Activated CD4-positive, alpha-beta memory T cell treated with anti-CD3 and anti-CD28 coated beads, Interleukin-2, amount 10 ng/mL, durations not matched to agents 7 days and 5 days (primary cell): ENCODE results near the gene B3GNT9. TPM values are rescaled to one million over a fixed set of nuclear protein-coding genes. Genes with fewer than 3 reads are reported as not detected.

Experiments
- CTCF ChIA-PET: fragments of 350-600 bp; sonication (Branson Sonifier 250); formaldehyde crosslinking; loops from one replicate; lab custom pipeline; 2021; ENCODE audit warnings: antibody characterized with exemption, inconsistent platforms; lab: Charles Lee
- POLR2A ChIA-PET: fragments of 350-600 bp; sonication (Branson Sonifier 250); formaldehyde crosslinking; loops from one replicate; lab custom pipeline; 2021; ENCODE audit warnings: antibody characterized with exemption; lab: Charles Lee
- DNase-seq: peaks from one replicate; pipeline ENCODE4 v3.0.0-alpha.2; 2020
- H3K27ac Mint-ChIP-seq: one replicate; pipeline ENCODE4 v1.8.0; 2021; ENCODE audit warnings: mild to moderate bottlenecking, mixed read lengths
- H3K27me3 Mint-ChIP-seq: one replicate; pipeline ENCODE4 v1.8.0; 2021; ENCODE audit warnings: mixed read lengths
- H3K36me3 Mint-ChIP-seq: one replicate; pipeline ENCODE4 v1.8.0; 2021; ENCODE audit warnings: low read depth, mixed read lengths
- H3K4me1 Mint-ChIP-seq: one replicate; pipeline ENCODE4 v1.8.0; 2021; ENCODE audit warnings: mixed read lengths
- H3K4me3 Mint-ChIP-seq: one replicate; pipeline ENCODE4 v1.8.0; 2021; ENCODE audit warnings: mild to moderate bottlenecking, mixed read lengths
- H3K9me3 Mint-ChIP-seq: one replicate; pipeline ENCODE4 v1.8.0; 2021; ENCODE audit warnings: mixed read lengths
- total RNA-seq, 2 experiments: library from RNA; stranded (reverse); gene quantifications; one replicate each; pipeline ENCODE4 v1.2.3, GENCODE V29; 2021

Gene B3GNT9
- total RNA-seq, 2 experiments from 2014 or later: 14.6 to 16.2 TPM

DNA sequence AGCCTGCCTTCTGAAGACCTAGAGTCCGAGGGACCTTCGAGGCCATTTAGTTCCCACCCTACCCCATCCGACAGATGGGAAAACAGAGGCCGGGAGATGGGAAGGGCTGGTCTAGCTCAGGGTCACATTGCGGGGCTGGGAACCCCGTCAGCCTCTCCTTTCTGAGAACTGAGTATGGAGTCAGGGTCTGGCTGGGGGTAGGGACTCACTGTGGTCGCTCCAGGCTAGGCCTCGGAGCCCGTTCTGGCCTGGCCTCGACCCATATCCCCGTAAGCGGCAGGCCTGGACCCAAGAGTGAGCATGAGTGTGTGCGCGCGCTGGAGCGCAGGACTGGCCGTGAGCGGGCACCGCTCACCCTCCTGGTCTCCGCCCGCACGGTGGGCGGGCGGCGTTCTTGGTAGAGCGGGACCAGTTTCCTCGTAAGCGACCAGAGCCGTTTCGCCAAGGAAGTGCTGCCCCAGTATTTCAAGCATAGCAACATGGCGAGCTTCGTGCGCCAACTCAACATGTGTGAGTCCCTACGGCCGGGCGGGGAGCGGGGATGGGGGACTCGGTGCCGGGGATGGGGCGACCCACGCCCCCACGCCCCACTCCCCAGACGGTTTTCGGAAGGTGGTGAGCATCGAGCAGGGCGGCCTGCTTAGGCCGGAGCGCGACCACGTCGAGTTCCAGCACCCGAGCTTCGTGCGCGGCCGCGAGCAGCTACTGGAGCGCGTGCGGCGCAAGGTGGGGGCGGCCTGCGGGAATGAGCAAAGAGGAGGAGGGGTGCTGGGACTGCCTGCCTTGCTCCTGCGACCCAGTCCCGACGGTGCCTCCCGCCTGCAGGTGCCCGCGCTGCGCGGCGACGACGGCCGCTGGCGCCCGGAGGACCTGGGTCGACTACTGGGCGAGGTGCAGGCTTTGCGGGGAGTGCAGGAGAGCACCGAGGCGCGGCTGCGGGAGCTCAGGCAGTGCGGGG, 14.6 kb upstream of the B3GNT9 start:
- Mint-ChIP-seq H3K36me3 (peaks cover 44% of the 10 kb centered on the region), H3K27ac (no peak overlapping the region), H3K4me3 (peak overlapping the region; percentile 51), H3K27me3 (peaks cover 39% of the 10 kb centered on the region), H3K9me3 (no peaks in the 10 kb centered on the region), H3K4me1 (peaks cover 63% of the 10 kb centered on the region)
- DNase-seq: no peak
- CTCF ChIA-PET: interaction anchor here (0.7 to 4.8 kb wide), 4 partner anchors 9 to 180 kb away, joined by 3 to 32 read pairs (median 4); no protein-coding TSS in a partner anchor
- POLR2A ChIA-PET: interaction anchor here (1.8 to 12.7 kb wide), 2 partner anchors 8 to 11 kb away, joined by 7 to 204 read pairs; partner anchors contain the start of gene NOL3

GRCh38 chr16:67164599-67165061, 13.8 kb upstream of the B3GNT9 start, which contains the start of gene HSF4:
HSF4 (plus strand) TSS chr16:67164745; CDS start chr16:67164812, 67 bp downstream.
- ChIA-PET CTCF (interaction anchor here (0.7 to 4.8 kb wide), 4 partner anchors 10 to 179 kb away, joined by 3 to 32 read pairs (median 4); no protein-coding TSS in a partner anchor), POLR2A (interaction anchor here (0.9 to 12.7 kb wide), 4 partner anchors 9 to 151 kb away, joined by 3 to 204 read pairs (median 5); partner anchors contain the start of gene NOL3)
- DNase-seq: peak; percentile 46
- Mint-ChIP-seq H3K4me1 (peaks cover 57% of the 10 kb centered on the region), H3K4me3 (peak within 1 kb of the TSS; percentile 63), H3K27ac (peak within 1 kb of the TSS; percentile 45), H3K27me3 (peaks cover 34% of the 10 kb centered on the region), H3K36me3 (peaks cover 41% of the 10 kb centered on the region), H3K9me3 (no peaks in the 10 kb centered on the region)

DNA sequence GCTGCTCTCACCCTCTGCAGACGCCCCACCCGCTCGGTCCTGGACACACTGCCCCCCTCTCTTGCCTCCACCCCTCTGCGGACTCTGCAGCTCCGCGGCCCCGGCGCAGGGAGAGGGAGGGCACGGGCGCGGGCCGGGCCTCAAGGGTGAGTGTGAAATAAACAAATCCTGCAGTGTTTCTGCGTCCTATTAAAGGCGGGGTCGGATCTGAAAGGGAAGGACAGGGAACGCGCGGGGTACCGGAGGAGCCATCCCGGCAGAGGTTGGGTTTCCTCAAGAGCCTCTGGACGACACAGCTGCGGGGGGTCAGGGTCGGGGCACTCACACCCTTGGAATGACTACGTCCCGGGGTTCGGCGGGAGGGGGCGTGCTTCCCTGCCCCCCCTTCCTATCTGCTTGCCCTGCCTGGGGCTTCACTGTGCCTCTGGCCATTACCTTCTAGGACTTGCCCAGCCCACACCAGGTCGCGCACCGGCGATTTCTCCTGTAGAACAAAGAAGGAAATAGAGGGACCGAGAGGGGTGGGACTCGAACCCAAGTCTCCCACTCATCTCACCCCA, 13.3 kb upstream of the B3GNT9 start:
- DNase-seq: no peak
- H3K4me1 Mint-ChIP-seq: peaks cover 53% of the 10 kb centered on the region
- peaks cover 40% of the 10 kb centered on the region for H3K36me3 Mint-ChIP-seq
- H3K9me3 Mint-ChIP-seq: no peaks in the 10 kb centered on the region
- peaks cover 34% of the 10 kb centered on the region for H3K27me3 Mint-ChIP-seq
- peak overlapping the region; percentile 63 for H3K4me3 Mint-ChIP-seq
- POLR2A ChIA-PET: interaction anchor here (0.9 to 12.7 kb wide), 12 partner anchors 9 to 317 kb away, joined by 3 to 204 read pairs (median 5); partner anchors contain the start of genes ATP6V0D1, B3GNT9, CBFB and MATCAP1
- peak overlapping the region; percentile 45 for H3K27ac Mint-ChIP-seq
- CTCF ChIA-PET: interaction anchor here (1.5 to 6.9 kb wide), 5 partner anchors 10 to 28 kb away, joined by 4 to 56 read pairs (median 15); partner anchors contain the start of genes B3GNT9, E2F4 and MATCAP1

GRCh38 chr16:67163164-67163998, 12.6 kb upstream of the B3GNT9 start:
- H3K27ac Mint-ChIP-seq: peak overlapping the region; percentile 45
- peak overlapping the region; percentile 63 for H3K4me3 Mint-ChIP-seq
- peaks cover 44% of the 10 kb centered on the region for H3K36me3 Mint-ChIP-seq
- H3K4me1 Mint-ChIP-seq: peaks cover 54% of the 10 kb centered on the region
- peaks cover 30% of the 10 kb centered on the region for H3K27me3 Mint-ChIP-seq
- ChIA-PET CTCF (interaction anchor here (0.9 to 6.9 kb wide), 8 partner anchors 10 to 202 kb away, joined by 3 to 56 read pairs (median 6); partner anchors contain the start of genes B3GNT9, CES3, E2F4 and MATCAP1), POLR2A (interaction anchor here (1.1 to 12.7 kb wide), 13 partner anchors 9 to 318 kb away, joined by 3 to 204 read pairs (median 5); partner anchors contain the start of genes ATP6V0D1, B3GNT9, CBFB and MATCAP1)
- H3K9me3 Mint-ChIP-seq: no peaks in the 10 kb centered on the region
- DNase-seq: peak; percentile 72

DNA sequence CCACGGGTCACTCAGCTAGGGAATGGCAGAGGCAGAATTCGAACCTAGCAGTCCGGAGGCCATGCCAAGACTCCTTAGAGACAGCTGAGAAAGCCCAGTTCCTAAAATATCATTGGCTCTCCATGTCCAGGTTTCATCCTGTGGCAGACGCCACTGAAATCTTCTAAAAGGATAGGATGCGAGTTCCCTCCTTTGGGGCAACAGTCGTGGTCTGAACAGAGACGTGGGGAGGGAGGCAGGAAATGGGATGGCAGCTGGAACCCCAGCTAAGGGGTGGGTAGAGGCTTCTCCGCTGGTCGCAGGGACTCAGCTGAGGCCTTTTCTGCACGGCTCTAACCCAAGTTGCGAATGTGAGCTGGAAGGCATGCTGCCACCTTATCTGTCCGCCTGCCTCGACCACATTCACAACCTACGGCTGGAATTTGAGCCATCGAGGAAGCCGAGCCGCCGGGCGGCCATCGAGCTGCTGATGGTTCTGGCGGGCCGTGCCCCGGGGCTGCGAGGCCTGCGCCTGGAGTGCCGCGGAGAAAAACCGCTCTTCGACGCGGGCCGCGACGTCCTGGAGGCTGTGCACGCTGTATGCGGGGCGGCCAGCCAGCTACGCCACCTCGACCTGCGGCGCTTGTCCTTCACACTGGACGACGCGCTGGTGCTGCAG, 11.8 kb upstream of the B3GNT9 start:
- peak overlapping the region; percentile 96 for H3K4me3 Mint-ChIP-seq
- ChIA-PET CTCF (interaction anchor here (0.9 to 6.9 kb wide), 8 partner anchors 9 to 202 kb away, joined by 3 to 56 read pairs (median 6); partner anchors contain the start of genes B3GNT9, CES3, E2F4 and MATCAP1), POLR2A (interaction anchor here (1.1 to 12.7 kb wide), 12 partner anchors 9 to 318 kb away, joined by 3 to 204 read pairs (median 5); partner anchors contain the start of genes ATP6V0D1, B3GNT9, CBFB and MATCAP1)
- peaks cover 49% of the 10 kb centered on the region for H3K36me3 Mint-ChIP-seq
- H3K27ac Mint-ChIP-seq: no peak overlapping the region
- DNase-seq: no peak
- H3K4me1 Mint-ChIP-seq: peaks cover 60% of the 10 kb centered on the region
- H3K27me3 Mint-ChIP-seq: peaks cover 28% of the 10 kb centered on the region
- no peaks in the 10 kb centered on the region for H3K9me3 Mint-ChIP-seq

DNA sequence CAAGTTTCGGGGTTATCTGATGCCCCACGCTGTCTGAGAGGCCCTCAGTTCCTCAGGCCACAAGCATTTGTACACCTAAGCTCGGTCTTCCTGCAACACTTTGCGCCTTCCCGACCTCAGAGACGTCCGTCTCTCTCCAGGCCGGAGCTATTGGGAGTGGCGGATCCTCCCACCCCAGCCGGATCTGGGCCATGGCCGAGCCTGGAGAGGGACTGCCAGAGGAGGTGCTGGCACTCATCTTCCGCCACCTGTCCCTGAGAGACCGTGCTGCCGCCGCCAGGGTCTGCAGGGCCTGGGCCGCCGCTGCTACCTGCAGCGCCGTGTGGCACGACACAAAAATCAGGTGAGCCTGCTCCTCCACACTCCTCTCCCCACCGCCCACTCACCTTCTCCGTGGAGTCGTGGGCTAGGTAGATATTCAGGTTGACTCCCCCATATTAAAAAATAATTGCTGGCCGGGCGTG, 10.8 kb upstream of the B3GNT9 start:
- Mint-ChIP-seq H3K9me3 (no peaks in the 10 kb centered on the region), H3K36me3 (peaks cover 51% of the 10 kb centered on the region), H3K4me3 (peak overlapping the region; percentile 96), H3K27me3 (peaks cover 21% of the 10 kb centered on the region), H3K4me1 (peaks cover 64% of the 10 kb centered on the region), H3K27ac (no peak overlapping the region)
- CTCF ChIA-PET: interaction anchor here (1.7 to 6.9 kb wide), 5 partner anchors 8 to 185 kb away, joined by 4 to 56 read pairs (median 15); partner anchors contain the start of genes MATCAP1 and NOL3
- no peak for DNase-seq
- POLR2A ChIA-PET: interaction anchor here (1.7 to 12.7 kb wide), 4 partner anchors 12 to 144 kb away, joined by 11 to 204 read pairs (median 41); partner anchors contain the start of genes MATCAP1 and NOL3

DNA sequence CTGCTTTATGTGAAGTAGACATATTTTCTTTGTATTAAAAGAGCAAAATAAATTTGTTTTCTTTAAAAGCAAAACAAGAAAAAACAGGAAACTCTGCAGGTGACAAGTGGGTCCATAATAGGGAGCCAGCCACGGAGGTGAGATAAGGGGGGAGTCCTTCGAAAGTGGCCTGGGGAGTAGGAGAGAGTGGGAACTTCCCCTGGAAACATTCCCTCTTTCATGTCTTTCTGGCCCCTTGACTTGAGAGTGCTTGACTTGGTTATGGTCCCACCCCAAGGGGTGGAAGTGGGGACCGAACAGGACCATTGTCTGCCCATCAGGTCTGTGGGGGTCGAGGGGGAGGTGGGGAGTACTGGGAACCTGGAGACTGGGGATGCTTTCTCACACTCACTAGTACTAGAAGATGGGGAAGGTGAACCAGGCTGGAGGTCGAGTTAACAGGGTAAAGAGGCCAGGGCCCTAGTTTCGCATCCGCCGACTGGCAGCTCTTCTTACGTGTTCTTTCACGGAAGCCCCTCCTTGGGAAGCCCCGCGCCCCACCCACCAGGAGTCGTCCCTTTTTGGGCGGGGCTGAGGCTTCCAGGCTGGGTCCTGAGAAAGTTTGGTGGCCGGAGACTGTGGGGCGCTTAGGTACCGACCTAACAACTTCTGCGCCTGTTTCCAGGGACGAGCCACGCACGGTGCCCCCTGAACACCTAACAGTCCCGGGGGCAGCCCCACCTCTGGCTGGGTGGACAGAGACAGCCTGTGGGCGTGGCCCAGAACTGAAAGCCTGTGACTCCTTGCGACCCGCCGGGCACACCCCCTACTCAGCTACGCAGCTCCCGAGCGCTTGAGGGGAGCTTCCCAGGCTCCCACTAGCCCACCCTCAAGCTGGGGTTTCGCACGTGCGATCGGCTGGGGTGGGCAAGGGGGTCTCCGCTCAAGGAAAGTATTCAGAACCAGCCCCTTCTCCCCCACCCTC, 8.1 kb upstream of the B3GNT9 start:
- CTCF ChIA-PET: interaction anchor here (0.8 to 6.9 kb wide), 20 partner anchors 8 to 286 kb away, joined by 3 to 56 read pairs (median 4); partner anchors contain the start of genes B3GNT9, ELMO3, MATCAP1 and NOL3
- DNase-seq: peak; percentile 93
- POLR2A ChIA-PET: interaction anchor here (0.6 to 12.7 kb wide), 29 partner anchors 8 to 403 kb away, joined by 3 to 204 read pairs (median 5); partner anchors contain the start of genes B3GNT9, CBFB, CTCF and MATCAP1
- H3K36me3 Mint-ChIP-seq: peaks cover 57% of the 10 kb centered on the region
- H3K27ac Mint-ChIP-seq: peak overlapping the region; percentile 98
- H3K4me1 Mint-ChIP-seq: peaks cover 65% of the 10 kb centered on the region
- no peaks in the 10 kb centered on the region for H3K9me3 Mint-ChIP-seq
- peak overlapping the region; percentile 96 for H3K4me3 Mint-ChIP-seq
- peaks cover 5% of the 10 kb centered on the region for H3K27me3 Mint-ChIP-seq

GRCh38 chr16:67157892-67158635, 7.3 kb upstream of the B3GNT9 start:
- CTCF ChIA-PET: interaction anchor here (0.5 to 6.9 kb wide), 20 partner anchors 11 to 290 kb away, joined by 3 to 56 read pairs (median 4); partner anchors contain the start of genes ELMO3 and MATCAP1
- peaks cover 64% of the 10 kb centered on the region for H3K36me3 Mint-ChIP-seq
- POLR2A ChIA-PET: interaction anchor here (0.7 to 12.7 kb wide), 31 partner anchors 7 to 404 kb away, joined by 3 to 204 read pairs (median 6); partner anchors contain the start of genes B3GNT9, CBFB, CTCF and E2F4
- peaks cover 67% of the 10 kb centered on the region for H3K4me1 Mint-ChIP-seq
- peak overlapping the region; percentile 98 for H3K27ac Mint-ChIP-seq
- H3K4me3 Mint-ChIP-seq: peak overlapping the region; percentile 96
- no peak for DNase-seq
- H3K9me3 Mint-ChIP-seq: no peaks in the 10 kb centered on the region
- H3K27me3 Mint-ChIP-seq: peaks cover 3% of the 10 kb centered on the region

GRCh38 chr16:67157106-67157748, 6.4 kb upstream of the B3GNT9 start:
- H3K27ac Mint-ChIP-seq: peak overlapping the region; percentile 98
- no peak for DNase-seq
- no peaks in the 10 kb centered on the region for H3K9me3 Mint-ChIP-seq
- H3K4me3 Mint-ChIP-seq: peak overlapping the region; percentile 96
- H3K4me1 Mint-ChIP-seq: peaks cover 65% of the 10 kb centered on the region
- H3K36me3 Mint-ChIP-seq: peaks cover 67% of the 10 kb centered on the region
- ChIA-PET POLR2A (interaction anchor here (0.9 to 12.7 kb wide), 18 partner anchors 8 to 182 kb away, joined by 3 to 204 read pairs (median 7); partner anchors contain the start of genes CBFB, E2F4, ELMO3 and MATCAP1), CTCF (interaction anchor here (0.5 to 6.9 kb wide), 16 partner anchors 12 to 289 kb away, joined by 3 to 56 read pairs (median 4); partner anchors contain the start of genes ELMO3 and MATCAP1)
- H3K27me3 Mint-ChIP-seq: no peaks in the 10 kb centered on the region
